Aorta (tissue), 5 donors: ENCODE results near the gene KRTAP20-3. TPM values are rescaled to one million over a fixed set of nuclear protein-coding genes. Genes with fewer than 3 reads are reported as not detected.

Experiments used
- ATAC-seq: fragments of 200-7000 bp; cut with Tn5 transposase; one replicate; pipeline ENCODE4 v1.9.1; 2022; ENCODE audit warnings: moderate library complexity; ENCODE audit not compliant: low FRiP score
- DNase-seq, 2 donors: peaks; one replicate each; pipeline ENCODE4 v3.0.0-alpha.2; 2020
- H3K27ac ChIP-seq, 2 donors: one replicate each; pipeline ENCODE4 v1.5.1; 2013; ENCODE audit warnings: low read length in 2 of 2, mild to moderate bottlenecking in 2 of 2, moderate library complexity in 2 of 2, control low read depth in 1 of 2, inconsistent platforms in 1 of 2, low read depth in 1 of 2
- H3K27me3 ChIP-seq, 2 donors: one replicate each; pipeline ENCODE4 v1.6.1; 2013; ENCODE audit warnings: control low read depth in 1 of 2, low read length in 1 of 2, mild to moderate bottlenecking in 1 of 2, moderate library complexity in 1 of 2; ENCODE audit not compliant: insufficient read depth in 2 of 2, control insufficient read depth in 1 of 2
- H3K36me3 ChIP-seq, 2 donors: one replicate each; pipeline ENCODE4 v1.6.1; 2013; ENCODE audit warnings: control low read depth in 1 of 2, low read length in 1 of 2, mild to moderate bottlenecking in 1 of 2; ENCODE audit not compliant: insufficient read depth in 2 of 2, control insufficient read depth in 1 of 2
- H3K4me1 ChIP-seq, 2 donors: one replicate each; pipeline ENCODE4 v1.6.1; 2013; ENCODE audit warnings: low read length in 2 of 2, control low read depth in 1 of 2, mild to moderate bottlenecking in 1 of 2, moderate library complexity in 1 of 2; ENCODE audit not compliant: insufficient read depth in 2 of 2, control insufficient read depth in 1 of 2
- H3K4me3 ChIP-seq, 2 donors: one replicate each; pipeline ENCODE4 v1.5.1; 2013; ENCODE audit warnings: low read length in 2 of 2, control low read depth in 1 of 2, mild to moderate bottlenecking in 1 of 2
- H3K9me3 ChIP-seq: one replicate; pipeline ENCODE4 v1.6.1; 2013; ENCODE audit warnings: mild to moderate bottlenecking, low read length; ENCODE audit not compliant: control insufficient read depth
- WGBS, 2 donors: extraction: QIAGEN DNeasy Blood & Tissue Kit; methylation state at CpG; one replicate each; pipeline ENCODE4 v1.1.7; 2013; 5-methylcytosine and 5-hydroxymethylcytosine counted together
- intact Hi-C, 2 donors: fragments of 100-400 bp; cut with DNase I; formaldehyde crosslinking; loops; one replicate each; pipeline versions ENCODE4 v1.14.2 to v1.15.0; 2022
- long read RNA-seq, 2 donors: library from polyadenylated mRNA; unstranded; transcript quantifications; one replicate each; pipeline ENCODE4 v2.0.0, GENCODE V29; 2020 to 2021
- polyA plus RNA-seq, 2 donors: library from polyadenylated mRNA; stranded (reverse); fragments of 200-250 nt; gene quantifications; one replicate each; pipeline ENCODE4 v1.2.3, GENCODE V29; 2013
- total RNA-seq, 2 donors: library from RNA; stranded (reverse); fragmentation: NEBNext Ultra II Directional; extraction: Animal tissue kit (Norgen Biotek cat#: 25700); gene quantifications; one replicate each; pipeline ENCODE4 v1.2.1, GENCODE V29; 2021
- donor health status: healthy with polysubstance abuse.
- donor health status: Bipolar disorder and iron deficiency.
- donor health status: DM: no; HTN: no; CAD: no.
- donor health status: DM: no; HTN: no; CAD: no.
- donor health status: DM: yes; HTN: yes; CAD: no.

KRTAP20-3 gene
- total RNA-seq, result not detected
- polyA plus RNA-seq, result not detected
- long read RNA-seq, donor 1, result 0 reads
- long read RNA-seq, donor 2, result 0 reads

- no peak within 1 kb of the TSS for H3K27ac ChIP-seq
- no peak for DNase-seq
- H3K9me3 ChIP-seq, result no peaks in the 10 kb centered on the region
- no peaks in the 10 kb centered on the region for H3K27me3 ChIP-seq
- intact Hi-C loops, result no loop called here
- no peak for ATAC-seq
- H3K36me3 ChIP-seq, result no peaks in the 10 kb centered on the region
- H3K4me1 ChIP-seq, result no peaks in the 10 kb centered on the region
- H3K4me3 ChIP-seq, result no peak within 1 kb of the TSS
- 70 to 73% methylated on average over 2 of the region's 2 CpGs for WGBS, 2 donors
Observed at GRCh38 chr21:30642564-30642963, at the start of gene KRTAP20-3. Gene KRTAP20-3, plus strand, starts transcription at chr21:30642864.

GRCh38 chr21:30598802-30599201 is 43.9 kb upstream of the KRTAP20-3 start, which contains the start of gene KRTAP6-2:
Gene KRTAP6-2, minus strand, starts transcription at chr21:30598902. Its CDS starts 28 bp downstream, at chr21:30598874.
- intact Hi-C loops, result no loop called here
- H3K27me3 ChIP-seq, result no peaks in the 10 kb centered on the region
- DNase-seq, result no peak
- 97 to 98% methylated on average over 6 of the region's 6 CpGs for WGBS, 2 donors
- no peaks in the 10 kb centered on the region for H3K36me3 ChIP-seq
- no peak within 1 kb of the TSS for H3K27ac ChIP-seq
- no peaks in the 10 kb centered on the region for H3K9me3 ChIP-seq
- no peaks in the 10 kb centered on the region for H3K4me1 ChIP-seq
- no peak for ATAC-seq
- no peak within 1 kb of the TSS for H3K4me3 ChIP-seq

GRCh38 chr21:30600787-30601186 is 41.9 kb upstream of the KRTAP20-3 start, which contains the start of gene KRTAP22-1:
Gene KRTAP22-1, plus strand, starts transcription at chr21:30601087.
- ATAC-seq (no peak), DNase-seq (no peak)
- intact Hi-C loops, result no loop called here
- Histone ChIP-seq H3K4me1 (no peaks in the 10 kb centered on the region), H3K27ac (no peak within 1 kb of the TSS), H3K4me3 (no peak within 1 kb of the TSS), H3K36me3 (no peaks in the 10 kb centered on the region), H3K27me3 (no peaks in the 10 kb centered on the region), H3K9me3 (peaks cover 3% of the 10 kb centered on the region)
- WGBS, 2 donors, result 32 to 47% methylated on average over 1 of the region's 1 CpG

- no peak overlapping the region for H3K27ac ChIP-seq
- H3K36me3 ChIP-seq, result no peaks in the 10 kb centered on the region
- no peak overlapping the region for H3K4me3 ChIP-seq
- H3K9me3 ChIP-seq, result peaks cover 3% of the 10 kb centered on the region
- DNase-seq (no peak), ATAC-seq (peak; percentile 52)
- 94 to 96% methylated on average over 2 of the region's 2 CpGs for WGBS, 2 donors
- intact Hi-C loops, result no loop called here
- no peaks in the 10 kb centered on the region for H3K27me3 ChIP-seq
- H3K4me1 ChIP-seq, result no peaks in the 10 kb centered on the region
Observed at GRCh38 chr21:30605968-30606367, 36.7 kb upstream of the KRTAP20-3 start.

- no peaks in the 10 kb centered on the region for H3K27me3 ChIP-seq
Observed at GRCh38 chr21:30612132-30612531, 30.5 kb upstream of the KRTAP20-3 start.

GRCh38 chr21:30613836-30614235 is 28.8 kb upstream of the KRTAP20-3 start, which contains the start of gene KRTAP6-1:
Gene KRTAP6-1, minus strand, starts transcription at chr21:30613930. Its CDS starts 26 bp downstream, at chr21:30613904.
- intact Hi-C loops, result no loop called here
- H3K27me3 ChIP-seq, result no peaks in the 10 kb centered on the region
- WGBS, 2 donors, result 66 to 68% methylated on average over 2 of the region's 2 CpGs
- no peak within 1 kb of the TSS for H3K4me3 ChIP-seq
- no peaks in the 10 kb centered on the region for H3K9me3 ChIP-seq
- no peak for DNase-seq
- no peak within 1 kb of the TSS for H3K27ac ChIP-seq
- H3K4me1 ChIP-seq, result no peaks in the 10 kb centered on the region
- no peaks in the 10 kb centered on the region for H3K36me3 ChIP-seq
- ATAC-seq, result no peak

More at GRCh38 chr21:30612132-30612531, 30.5 kb upstream of the KRTAP20-3 start:
- no peak overlapping the region for H3K27ac ChIP-seq
- H3K4me1 ChIP-seq, result no peaks in the 10 kb centered on the region
- H3K4me3 ChIP-seq, result no peak overlapping the region
- 68 to 72% methylated on average over 2 of the region's 2 CpGs for WGBS, 2 donors
- DNase-seq, result no peak
- H3K9me3 ChIP-seq, result no peaks in the 10 kb centered on the region
- intact Hi-C loops, result no loop called here
- ATAC-seq, result no peak
- H3K36me3 ChIP-seq, result no peaks in the 10 kb centered on the region

- Histone ChIP-seq H3K27me3 (no peaks in the 10 kb centered on the region), H3K36me3 (no peaks in the 10 kb centered on the region), H3K4me1 (no peaks in the 10 kb centered on the region), H3K9me3 (no peaks in the 10 kb centered on the region), H3K27ac (no peak overlapping the region), H3K4me3 (no peak overlapping the region)
- intact Hi-C loops, result no loop called here
- no peak for ATAC-seq
- no peak for DNase-seq
Observed at GRCh38 chr21:30615199-30615598, 27.5 kb upstream of the KRTAP20-3 start.

GRCh38 chr21:30616125-30616524 is 26.5 kb upstream of the KRTAP20-3 start, which contains the start of gene KRTAP20-1:
Gene KRTAP20-1, plus strand, starts transcription at chr21:30616425. Its CDS starts 30 bp downstream, at chr21:30616455.
- 59 to 68% methylated on average over 2 of the region's 2 CpGs for WGBS, 2 donors
- DNase-seq (no peak), ATAC-seq (no peak)
- no peak within 1 kb of the TSS for H3K27ac ChIP-seq
- no peak within 1 kb of the TSS for H3K4me3 ChIP-seq
- intact Hi-C loops, result no loop called here
- H3K4me1 ChIP-seq, result no peaks in the 10 kb centered on the region
- no peaks in the 10 kb centered on the region for H3K27me3 ChIP-seq
- H3K36me3 ChIP-seq, result no peaks in the 10 kb centered on the region
- H3K9me3 ChIP-seq, result no peaks in the 10 kb centered on the region

- no peak for ATAC-seq
- Histone ChIP-seq H3K4me3 (no peak overlapping the region), H3K27ac (no peak overlapping the region), H3K9me3 (peaks cover 2% of the 10 kb centered on the region), H3K27me3 (no peaks in the 10 kb centered on the region), H3K36me3 (no peaks in the 10 kb centered on the region), H3K4me1 (no peaks in the 10 kb centered on the region)
- intact Hi-C loops, result no loop called here
- no peak for DNase-seq
Observed at GRCh38 chr21:30620080-30620479, 22.6 kb upstream of the KRTAP20-3 start.
